H1 (cell line): Measurements from ENCODE around the gene NRP2. TPM values are rescaled to one million over a fixed set of nuclear protein-coding genes. Genes with fewer than 3 reads are reported as not detected.

Experiments
- CTCF ChIA-PET: fragments of 300-600 bp; sonication (Branson Sonifier 250); formaldehyde crosslinking; loops from one replicate; lab custom pipeline; 2021; ENCODE audit not compliant: partially characterized antibody; lab: Charles Lee
- POLR2A ChIA-PET: fragments of 300-600 bp; sonication (Branson Sonifier 250); formaldehyde crosslinking; loops from one replicate; lab custom pipeline; 2021; ENCODE audit warnings: inconsistent platforms; ENCODE audit not compliant: partially characterized antibody; lab: Charles Lee
- DNase-seq, 2 experiments: peaks; one replicate each; pipeline versions ENCODE4 v3.0.0 to v3.0.0-alpha.2; 2010 to 2022; ENCODE audit warnings: low spot score in 2 of 2, low read depth in 1 of 2, mixed read lengths in 1 of 2
- FAIRE-seq: peaks from 2 replicates; lab custom pipeline; 2011; peaks lifted over from hg19 to GRCh38; lab: Jason Lieb, UNC
- H2AFZ ChIP-seq: 2 replicates; pipeline ENCODE4 v1.8.1; 2012; ENCODE audit warnings: low read length, inconsistent platforms
- H2AK5ac ChIP-seq: 2 replicates; pipeline ENCODE4 v1.6.1; 2013; ENCODE audit warnings: low read depth, low read length
- H2BK120ac ChIP-seq: replicated peaks from 2 replicates; pipeline ENCODE3; 2013; ENCODE audit warnings: low read depth, low read length, inconsistent platforms
- H2BK12ac ChIP-seq: 2 replicates; pipeline ENCODE4 v1.6.1; 2013; ENCODE audit warnings: low read depth, low read length
- H2BK15ac ChIP-seq: 2 replicates; pipeline ENCODE4 v1.6.1; 2013; ENCODE audit warnings: low read length
- H2BK20ac ChIP-seq: 2 replicates; pipeline ENCODE4 v1.6.1; 2013; ENCODE audit warnings: low read length
- H2BK5ac ChIP-seq: 2 replicates; pipeline ENCODE4 v1.6.1; 2013; ENCODE audit warnings: low read depth, low read length
- H3K14ac ChIP-seq: 2 replicates; pipeline ENCODE4 v1.6.1; 2013; ENCODE audit warnings: inconsistent platforms; ENCODE audit not compliant: insufficient read length
- H3K18ac ChIP-seq: 2 replicates; pipeline ENCODE4 v1.6.1; 2013; ENCODE audit warnings: low read length; ENCODE audit errors: extremely low read depth
- H3K23ac ChIP-seq: 2 replicates; pipeline ENCODE4 v1.6.1; 2013; ENCODE audit warnings: inconsistent platforms; ENCODE audit not compliant: insufficient read length
- H3K23me2 ChIP-seq: 2 replicates; pipeline ENCODE4 v1.6.1; 2013; ENCODE audit warnings: low read depth, low read length
- H3K27ac ChIP-seq: 2 replicates; pipeline ENCODE4 v1.6.1; 2011; ENCODE audit warnings: low read depth, low read length, inconsistent platforms
- H3K27me3 ChIP-seq, 4 experiments: replicated peaks in 1 of 4; 1 replicate in 1 of 4; 2 replicates in 3 of 4; pipeline versions ENCODE4 v1.6.1 to v1.8.1; 2011 to 2013; ENCODE audit warnings: low read length in 3 of 4, mild to moderate bottlenecking in 3 of 4, inconsistent platforms in 2 of 4, mixed read lengths in 2 of 4, moderate library complexity in 1 of 4; ENCODE audit not compliant: control insufficient read depth in 3 of 4, insufficient read depth in 3 of 4; ENCODE audit errors: extremely low read depth in 1 of 4
- H3K36me3 ChIP-seq, 4 experiments: 2 replicates each; pipeline versions ENCODE4 v1.6.1 to v1.8.1; 2011 to 2013; ENCODE audit warnings: mild to moderate bottlenecking in 4 of 4, low read length in 3 of 4, moderate library complexity in 2 of 4, control low read depth in 1 of 4, inconsistent platforms in 1 of 4; ENCODE audit not compliant: insufficient read depth in 4 of 4, control insufficient read depth in 2 of 4
- H3K4ac ChIP-seq: replicated peaks from 2 replicates; pipeline ENCODE3; 2013; ENCODE audit warnings: low read length, low read depth, mixed read lengths, inconsistent platforms; ENCODE audit not compliant: insufficient read length
- H3K4me1 ChIP-seq, 4 experiments: replicated peaks in 1 of 4; 1 replicate in 1 of 4; 2 replicates in 3 of 4; pipeline versions ENCODE4 v1.6.1 to v1.8.1; 2011 to 2013; ENCODE audit warnings: low read length in 3 of 4, inconsistent platforms in 2 of 4, mixed read lengths in 1 of 4; ENCODE audit not compliant: insufficient read depth in 4 of 4, control insufficient read depth in 3 of 4
- H3K4me2 ChIP-seq, 2 experiments: 2 replicates each; pipeline versions ENCODE4 v1.6.1 to v1.8.1; 2011 to 2013; ENCODE audit warnings: low read depth in 2 of 2, low read length in 2 of 2, control low read depth in 1 of 2, inconsistent platforms in 1 of 2, mild to moderate bottlenecking in 1 of 2; ENCODE audit not compliant: insufficient read depth in 1 of 2
- H3K4me3 ChIP-seq, 4 experiments: fragments of 200-600, 300-600 bp in 1 of 4; sonication (generic), shearing (Covaris generic), sonication (Bioruptor Twin) in 1 of 4; 2 replicates each; pipeline versions ENCODE4 v1.5.1 to v1.8.1; 2011 to 2016; ENCODE audit warnings: low read length in 4 of 4, low read depth in 3 of 4, control low read depth in 2 of 4, inconsistent platforms in 2 of 4, mild to moderate bottlenecking in 2 of 4, mixed read lengths in 1 of 4, moderate library complexity in 1 of 4; ENCODE audit not compliant: insufficient read depth in 2 of 4; ENCODE audit errors: extremely low read depth in 1 of 4
- H3K56ac ChIP-seq: replicated peaks from 2 replicates; pipeline ENCODE3; 2013; ENCODE audit warnings: low read depth, mild to moderate bottlenecking, mixed read lengths, low read length, inconsistent platforms; ENCODE audit not compliant: insufficient read length
- H3K79me1 ChIP-seq: 2 replicates; pipeline ENCODE4 v1.6.1; 2013; ENCODE audit warnings: low read depth, low read length, control low read depth
- H3K79me2 ChIP-seq, 2 experiments: 2 replicates each; pipeline versions ENCODE4 v1.6.1 to v1.8.1; 2012 to 2013; ENCODE audit warnings: low read length in 2 of 2, mild to moderate bottlenecking in 2 of 2, inconsistent platforms in 1 of 2; ENCODE audit not compliant: insufficient read depth in 2 of 2, control insufficient read depth in 1 of 2
- H3K9ac ChIP-seq, 4 experiments: replicated peaks in 1 of 4; 1 replicate in 1 of 4; 2 replicates in 3 of 4; pipeline versions ENCODE4 v1.6.1 to v1.8.1; 2011 to 2013; ENCODE audit warnings: low read depth in 3 of 4, low read length in 3 of 4, control low read depth in 2 of 4, mild to moderate bottlenecking in 2 of 4, moderate library complexity in 2 of 4, inconsistent platforms in 1 of 4; ENCODE audit errors: extremely low read depth in 1 of 4
- H3K9me3 ChIP-seq, 2 experiments: 2 replicates each; pipeline versions ENCODE4 v1.6.1 to v1.8.1; 2012 to 2013; ENCODE audit warnings: mild to moderate bottlenecking in 2 of 2, moderate library complexity in 2 of 2, control low read depth in 1 of 2, inconsistent platforms in 1 of 2, low read depth in 1 of 2, low read length in 1 of 2, mixed read lengths in 1 of 2; ENCODE audit not compliant: insufficient read depth in 2 of 2
- H4K20me1 ChIP-seq, 2 experiments: replicated peaks in 1 of 2; 2 replicates each; pipeline versions ENCODE3 to v1.8.1; 2011 to 2013; ENCODE audit warnings: inconsistent platforms in 2 of 2, low read length in 2 of 2, mild to moderate bottlenecking in 1 of 2; ENCODE audit not compliant: insufficient read depth in 2 of 2, control insufficient read depth in 1 of 2
- H4K5ac ChIP-seq: 2 replicates; pipeline ENCODE4 v1.6.1; 2013; ENCODE audit warnings: low read length, low read depth, mixed read lengths, inconsistent platforms; ENCODE audit not compliant: insufficient read length
- H4K8ac ChIP-seq: 2 replicates; pipeline ENCODE4 v1.8.0; 2013; ENCODE audit warnings: mild to moderate bottlenecking, moderate library complexity, low read length, inconsistent platforms; ENCODE audit not compliant: insufficient read depth; ENCODE audit errors: extremely low read depth
- H4K91ac ChIP-seq: replicated peaks from 2 replicates; pipeline ENCODE3; 2013; ENCODE audit warnings: low read length, mixed read lengths, inconsistent platforms; ENCODE audit not compliant: insufficient read length
- CBX8 ChIP-seq: fragments of 300-800, 300-1000 bp; sonication (generic); IDR thresholded peaks from 2 replicates; pipeline ENCODE4 v1.7.1; 2016; ENCODE audit warnings: low read depth, low read length, borderline replicate concordance
- CHD2 ChIP-seq: IDR thresholded peaks from 2 replicates; pipeline ENCODE4 v1.6.1; 2012; ENCODE audit warnings: low read length, improper control_type of control experiment
- GABPA ChIP-seq: IDR thresholded peaks from 2 replicates; pipeline ENCODE4 v1.6.1; 2011; ENCODE audit warnings: mild to moderate bottlenecking, low read length, moderate library complexity, borderline replicate concordance; ENCODE audit not compliant: insufficient read depth
- RAD21 ChIP-seq, 2 experiments: IDR thresholded peaks in 1 of 2; conservative IDR thresholded peaks in 1 of 2; 2 replicates each; pipeline ENCODE4 v1.6.1; 2011; ENCODE audit warnings: low read depth in 2 of 2, low read length in 2 of 2, improper control_type of control experiment in 1 of 2, inconsistent platforms in 1 of 2, mild to moderate bottlenecking in 1 of 2, moderate library complexity in 1 of 2
- RNF2 ChIP-seq: fragments of 200-900, 300-1000 bp; sonication (generic); IDR thresholded peaks from 2 replicates; pipeline ENCODE4 v1.7.1; 2016; ENCODE audit warnings: borderline replicate concordance, low read depth, mild to moderate bottlenecking, antibody characterized with exemption, low read length; ENCODE audit not compliant: poor library complexity, severe bottlenecking; ENCODE audit errors: missing control alignments
- SIRT6 ChIP-seq: IDR thresholded peaks from one replicate; pipeline ENCODE4 v1.7.1; 2012; ENCODE audit warnings: low read length, inconsistent platforms
- whole genome bisulfite sequencing, 2 experiments: shearing (Covaris generic) in 1 of 2; methylation state at CpG; one replicate each; pipeline versions ENCODE4 v1.1.6 to v1.1.7; 2013 to 2015; ENCODE audit warnings: low lambda C conversion rate in 2 of 2, mixed read lengths in 2 of 2, inconsistent platforms in 1 of 2, low coverage in 1 of 2, missing lambda C conversion rate in 1 of 2; ENCODE audit not compliant: insufficient replicate concordance in 2 of 2, insufficient coverage in 1 of 2, insufficient read length in 1 of 2; ENCODE audit errors: extremely low coverage in 1 of 2, missing lambda C conversion rate in 1 of 2; 5-methylcytosine and 5-hydroxymethylcytosine counted together
- polyA plus RNA-seq, 7 experiments: library from polyadenylated mRNA; depleted of rRNA in 3 of 7; stranded (reverse) in 5 of 7; unstranded in 2 of 7; fragments of >200 nt in 5 of 7; fragments of 200-250 nt in 2 of 7; gene quantifications; 1 replicate in 5 of 7; 2 replicates in 1 of 7; 4 replicates in 1 of 7; pipeline versions ENCODE4 v1.2.1 to v1.2.3, GENCODE V29; 2011 to 2013; ENCODE audit warnings: missing spikeins in 2 of 7, mixed read lengths in 2 of 7
- total RNA-seq: library from RNA; stranded (reverse); fragmentation: NEBNext Ultra II Directional; extraction: Animal tissue kit (Norgen Biotek cat#: 25700); gene quantifications from 2 replicates; pipeline ENCODE4 v1.2.1, GENCODE V29; 2021
- TF ChIP-seq, protein P1 (sequence below), 3 experiments: IDR thresholded peaks; 1 replicate in 2 of 3; 2 replicates in 1 of 3; pipeline versions ENCODE4 v1.5.1 to v1.6.1; 2011; ENCODE audit warnings: low read length in 3 of 3, mild to moderate bottlenecking in 3 of 3, inconsistent platforms in 2 of 3, low read depth in 1 of 3, moderate library complexity in 1 of 3; ENCODE audit not compliant: insufficient read depth in 1 of 3; ENCODE audit errors: control extremely low read depth in 1 of 3

Gene NRP2
- total and polyA plus RNA-seq, 2 of the 8 experiments (the other 6 are each of a cell fraction or from before 2014, with no cell fraction given) = 32.0 to 37.8 TPM

DNA sequence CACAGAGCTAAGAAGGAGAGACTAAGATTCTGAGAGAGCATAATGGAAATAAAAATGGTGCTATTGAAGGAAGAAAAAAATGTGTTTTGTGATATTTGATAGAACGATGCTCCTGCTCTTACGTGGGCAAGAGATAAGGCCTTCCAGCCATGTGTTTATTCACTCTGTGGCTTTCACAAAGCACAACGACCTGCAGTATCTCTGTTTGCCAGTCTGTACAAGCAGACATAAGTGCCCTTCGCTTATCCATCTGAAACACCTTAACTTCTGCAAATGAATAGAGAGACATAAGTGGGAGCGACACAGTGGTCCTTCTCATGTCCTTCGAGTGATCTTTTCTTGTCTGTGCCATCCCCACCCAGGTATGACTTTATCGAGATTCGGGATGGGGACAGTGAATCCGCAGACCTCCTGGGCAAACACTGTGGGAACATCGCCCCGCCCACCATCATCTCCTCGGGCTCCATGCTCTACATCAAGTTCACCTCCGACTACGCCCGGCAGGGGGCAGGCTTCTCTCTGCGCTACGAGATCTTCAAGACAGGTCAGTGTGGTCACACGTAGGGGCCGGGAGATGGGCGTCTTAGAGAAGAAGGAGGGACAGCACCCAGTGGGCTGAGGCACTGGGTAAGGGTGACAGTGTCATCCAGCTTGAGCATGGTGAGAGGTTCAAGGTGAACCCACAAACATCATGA, 33.7 kb downstream of the NRP2 start:
- H2AFZ ChIP-seq = no peak overlapping the region
- peaks cover 0 to 3% (median 0%) of the 10 kb centered on the region in 4 experiments; a peak in 1 of 8 replicates for H3K36me3 ChIP-seq
- H4K8ac ChIP-seq = no peak overlapping the region; the same call in 1 of the 2 replicates
- DNase-seq = no peak
- no peaks in the 10 kb centered on the region for H3K23me2 ChIP-seq
- no peak overlapping the region for H2BK5ac ChIP-seq
- H3K4me1 ChIP-seq = peaks cover 5 to 21% (median 10%) of the 10 kb centered on the region in 4 experiments; a peak in 5 of 7 replicates
- TF ChIP-seq RNF2 (no peak), RAD21 (IDR thresholded peaks at IDR 0.05 in 1 of 2, conservative IDR thresholded peaks at IDR 0.05 in 1 of 2; ENCODE audit: low read depth in 2 of 2, low read length in 2 of 2) (peak in 1 of 2 experiments; percentile 26; a peak in 1 of 4 replicates), CBX8 (no peak), CHD2 (no peak), GABPA (no peak), SIRT6 (no peak)
- TF ChIP-seq, protein P1, sequence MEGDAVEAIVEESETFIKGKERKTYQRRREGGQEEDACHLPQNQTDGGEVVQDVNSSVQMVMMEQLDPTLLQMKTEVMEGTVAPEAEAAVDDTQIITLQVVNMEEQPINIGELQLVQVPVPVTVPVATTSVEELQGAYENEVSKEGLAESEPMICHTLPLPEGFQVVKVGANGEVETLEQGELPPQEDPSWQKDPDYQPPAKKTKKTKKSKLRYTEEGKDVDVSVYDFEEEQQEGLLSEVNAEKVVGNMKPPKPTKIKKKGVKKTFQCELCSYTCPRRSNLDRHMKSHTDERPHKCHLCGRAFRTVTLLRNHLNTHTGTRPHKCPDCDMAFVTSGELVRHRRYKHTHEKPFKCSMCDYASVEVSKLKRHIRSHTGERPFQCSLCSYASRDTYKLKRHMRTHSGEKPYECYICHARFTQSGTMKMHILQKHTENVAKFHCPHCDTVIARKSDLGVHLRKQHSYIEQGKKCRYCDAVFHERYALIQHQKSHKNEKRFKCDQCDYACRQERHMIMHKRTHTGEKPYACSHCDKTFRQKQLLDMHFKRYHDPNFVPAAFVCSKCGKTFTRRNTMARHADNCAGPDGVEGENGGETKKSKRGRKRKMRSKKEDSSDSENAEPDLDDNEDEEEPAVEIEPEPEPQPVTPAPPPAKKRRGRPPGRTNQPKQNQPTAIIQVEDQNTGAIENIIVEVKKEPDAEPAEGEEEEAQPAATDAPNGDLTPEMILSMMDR (IDR thresholded peaks at IDR 0.05; ENCODE audit: control extremely low read depth in 1 of 3, insufficient read depth in 1 of 3, low read depth in 1 of 3, low read length in 3 of 3) = peak in 2 of 3 experiments; percentile 29 to 31; a peak in 2 of 4 replicates
- H2BK15ac ChIP-seq = 0 out of 2 replicates have a peak overlapping the region, but pooled peaks have one; percentile 25
- H3K27me3 ChIP-seq = no peaks in the 10 kb centered on the region
- H3K79me1 ChIP-seq = no peaks in the 10 kb centered on the region
- no peak overlapping the region for H3K23ac ChIP-seq
- H4K91ac ChIP-seq = no peak overlapping the region
- H3K27ac ChIP-seq = no peak overlapping the region
- no peak overlapping the region for H2BK20ac ChIP-seq
- no peak overlapping the region for H3K4ac ChIP-seq
- H3K4me2 ChIP-seq = no peak overlapping the region
- no peaks in the 10 kb centered on the region for H3K79me2 ChIP-seq
- no peaks in the 10 kb centered on the region for H4K20me1 ChIP-seq
- no peak overlapping the region for H3K18ac ChIP-seq
- no peak overlapping the region for H3K14ac ChIP-seq
- H3K9ac ChIP-seq = no peak overlapping the region
- POLR2A ChIA-PET = no interaction called here
- H3K56ac ChIP-seq = no peak overlapping the region
- no peak overlapping the region for H4K5ac ChIP-seq
- no peak for FAIRE-seq
- 95% methylated on average over 20 of the region's 20 CpGs; no CpG with 5 or more reads in 1 of the 2 experiments for WGBS, 2 experiments
- no peak overlapping the region for H2BK12ac ChIP-seq
- no peaks in the 10 kb centered on the region for H3K9me3 ChIP-seq
- no peak overlapping the region for H2AK5ac ChIP-seq
- CTCF ChIA-PET = interaction anchor here (0.8 to 7.4 kb wide), 7 partner anchors 9 to 73 kb away, joined by 3 to 82 read pairs (median 4); no protein-coding TSS in a partner anchor
- no peak overlapping the region for H3K4me3 ChIP-seq
- H2BK120ac ChIP-seq = no peak overlapping the region
